Measurements from ENCODE around the gene MOSMO.

DNA sequence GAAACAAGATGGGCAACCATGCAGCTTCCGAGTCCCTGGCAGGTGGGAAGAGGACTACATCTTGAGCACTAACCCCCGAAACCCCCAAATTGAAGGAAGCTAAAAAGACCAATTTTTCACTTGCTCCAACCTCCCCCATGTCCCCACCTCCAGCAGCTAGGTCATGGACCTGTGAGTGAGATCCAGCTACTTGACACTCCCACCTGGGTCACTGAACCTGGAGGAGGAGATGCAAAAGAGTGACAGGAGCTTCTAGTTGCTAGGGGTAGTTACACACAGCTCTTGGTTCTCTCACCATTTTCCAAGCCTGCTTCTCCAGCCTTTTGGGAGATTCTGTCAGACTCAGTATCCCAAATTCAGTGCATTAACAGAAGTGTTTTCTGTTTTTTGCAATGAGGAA, 18.2 kb upstream of the MOSMO start:
- TF ChIP-seq, protein P1, sequence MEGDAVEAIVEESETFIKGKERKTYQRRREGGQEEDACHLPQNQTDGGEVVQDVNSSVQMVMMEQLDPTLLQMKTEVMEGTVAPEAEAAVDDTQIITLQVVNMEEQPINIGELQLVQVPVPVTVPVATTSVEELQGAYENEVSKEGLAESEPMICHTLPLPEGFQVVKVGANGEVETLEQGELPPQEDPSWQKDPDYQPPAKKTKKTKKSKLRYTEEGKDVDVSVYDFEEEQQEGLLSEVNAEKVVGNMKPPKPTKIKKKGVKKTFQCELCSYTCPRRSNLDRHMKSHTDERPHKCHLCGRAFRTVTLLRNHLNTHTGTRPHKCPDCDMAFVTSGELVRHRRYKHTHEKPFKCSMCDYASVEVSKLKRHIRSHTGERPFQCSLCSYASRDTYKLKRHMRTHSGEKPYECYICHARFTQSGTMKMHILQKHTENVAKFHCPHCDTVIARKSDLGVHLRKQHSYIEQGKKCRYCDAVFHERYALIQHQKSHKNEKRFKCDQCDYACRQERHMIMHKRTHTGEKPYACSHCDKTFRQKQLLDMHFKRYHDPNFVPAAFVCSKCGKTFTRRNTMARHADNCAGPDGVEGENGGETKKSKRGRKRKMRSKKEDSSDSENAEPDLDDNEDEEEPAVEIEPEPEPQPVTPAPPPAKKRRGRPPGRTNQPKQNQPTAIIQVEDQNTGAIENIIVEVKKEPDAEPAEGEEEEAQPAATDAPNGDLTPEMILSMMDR (IDR thresholded peaks at IDR 0.05): no peak
- no peak for TF ChIP-seq ZFX (IDR thresholded peaks at IDR 0.05; ENCODE audit: borderline replicate concordance)

Measured in 22Rv1 (cell line).